8988T (cell line): ENCODE results near the gene COL4A3.

Source experiments
- DNase-seq: peaks from one replicate; pipeline ENCODE4 v3.0.0; 2011

Gene COL4A3

GRCh38 chr2:227348324-227348723, 183.9 kb downstream of the COL4A3 start:
- no peak for DNase-seq

- no peak for DNase-seq
Observed at GRCh38 chr2:227349989-227350612, 185.7 kb downstream of the COL4A3 start.

GRCh38 chr2:227351639-227352038, 187.2 kb downstream of the COL4A3 start:
- DNase-seq = no peak

- DNase-seq = no peak
Observed at GRCh38 chr2:227360351-227360750, 195.9 kb downstream of the COL4A3 start.

- no peak for DNase-seq
Observed at GRCh38 chr2:227363756-227364155, 199.3 kb downstream of the COL4A3 start.
